Suppressor macrophage treated with lipopolysaccharide for 4 hours (primary cell): Measurements from ENCODE around the gene FUOM.
A peak's percentile ranks its signal among the peaks of the same experiment; 100 is the strongest.
"Not testable (repeated sequence)": the region's sequence is repeated elsewhere in the genome, so short reads cannot be mapped to it uniquely, and the experiment has no call there.

Experiments
- DNase-seq: peaks from one replicate; pipeline ENCODE4 v3.0.0-alpha.2; 2020

The FUOM gene

DNA sequence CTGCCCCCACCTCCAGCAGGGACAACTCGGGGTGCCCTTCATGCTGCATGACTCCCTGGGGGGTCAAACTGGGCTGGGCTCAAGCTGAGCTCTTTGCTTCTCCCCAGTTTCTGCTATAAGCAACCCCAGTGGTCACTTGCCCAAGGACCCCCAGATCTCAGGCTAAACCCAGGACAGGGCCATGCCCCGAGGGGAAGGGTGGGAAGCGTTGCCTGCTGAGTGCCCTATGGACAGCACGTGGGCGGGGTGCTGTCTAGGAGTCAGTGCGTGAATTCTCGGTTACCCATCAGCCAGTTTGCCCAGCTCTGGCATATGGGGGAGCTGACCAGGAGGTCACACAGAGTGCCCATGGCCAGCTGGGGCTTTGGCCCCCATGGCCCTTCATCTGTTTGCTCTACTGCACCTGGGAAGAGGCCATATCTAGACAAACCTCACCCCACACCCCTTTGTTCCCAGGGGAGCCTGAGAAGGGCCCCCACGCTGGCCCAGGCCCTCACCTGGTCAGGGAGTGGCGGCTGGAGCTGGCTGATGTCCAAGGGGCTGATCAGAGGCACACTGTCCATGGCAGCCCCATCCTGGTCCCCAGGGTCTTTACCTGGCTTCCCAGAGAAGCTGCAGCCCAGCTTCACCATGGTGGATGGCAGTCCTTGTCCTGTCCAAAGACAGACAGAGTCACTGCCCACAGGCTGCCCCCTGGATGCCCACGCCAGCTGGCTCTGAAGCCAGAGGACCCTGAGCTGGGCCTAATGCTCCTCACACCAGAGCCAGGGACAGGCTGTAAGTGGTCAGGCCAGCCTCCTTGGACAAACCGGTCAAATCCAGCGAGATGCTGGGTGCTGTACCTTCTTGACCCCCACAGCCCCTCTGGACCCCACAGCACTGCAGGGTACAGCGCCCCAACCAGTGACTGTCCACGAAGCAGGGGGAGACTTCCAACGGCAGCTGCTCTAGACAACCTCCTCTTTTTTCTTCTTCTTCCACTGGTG, 29.2 kb downstream of the FUOM start:
- no peak for DNase-seq

DNA sequence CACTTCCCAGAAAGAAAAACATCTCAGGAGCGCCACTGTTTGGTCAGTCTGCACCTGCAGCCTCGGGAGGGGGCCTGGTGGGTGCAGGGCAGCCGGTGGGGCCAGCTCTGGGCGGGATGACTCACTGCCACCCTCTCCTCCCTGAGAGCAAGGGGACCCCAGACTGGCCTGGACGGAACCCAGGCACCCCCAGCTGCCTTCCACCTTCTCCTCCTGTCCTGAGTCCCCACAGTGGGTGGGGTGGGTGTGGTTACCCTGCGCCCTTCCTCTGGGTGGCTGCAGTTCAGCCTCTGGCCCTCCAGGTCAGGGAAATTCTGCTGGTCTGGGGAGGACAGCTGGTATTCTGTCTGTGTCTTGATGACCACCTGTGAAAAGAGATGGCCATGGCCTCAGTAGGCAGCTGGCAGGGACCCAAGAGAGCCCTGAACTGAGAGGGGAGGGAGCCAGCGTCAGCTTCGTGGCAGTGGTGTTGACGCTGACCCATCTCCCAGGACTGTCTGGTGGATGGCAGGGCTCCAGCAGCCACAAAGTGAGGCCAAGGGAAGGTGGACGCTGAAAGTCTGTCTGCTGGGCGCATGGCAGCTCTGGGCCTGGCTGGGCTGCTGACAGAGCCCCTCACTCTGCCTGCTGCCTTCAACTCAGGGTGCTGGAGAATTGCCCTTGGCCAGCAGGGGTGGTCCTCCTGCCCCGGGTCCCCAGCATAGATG, 30.0 kb downstream of the FUOM start:
- DNase-seq = no peak

DNA sequence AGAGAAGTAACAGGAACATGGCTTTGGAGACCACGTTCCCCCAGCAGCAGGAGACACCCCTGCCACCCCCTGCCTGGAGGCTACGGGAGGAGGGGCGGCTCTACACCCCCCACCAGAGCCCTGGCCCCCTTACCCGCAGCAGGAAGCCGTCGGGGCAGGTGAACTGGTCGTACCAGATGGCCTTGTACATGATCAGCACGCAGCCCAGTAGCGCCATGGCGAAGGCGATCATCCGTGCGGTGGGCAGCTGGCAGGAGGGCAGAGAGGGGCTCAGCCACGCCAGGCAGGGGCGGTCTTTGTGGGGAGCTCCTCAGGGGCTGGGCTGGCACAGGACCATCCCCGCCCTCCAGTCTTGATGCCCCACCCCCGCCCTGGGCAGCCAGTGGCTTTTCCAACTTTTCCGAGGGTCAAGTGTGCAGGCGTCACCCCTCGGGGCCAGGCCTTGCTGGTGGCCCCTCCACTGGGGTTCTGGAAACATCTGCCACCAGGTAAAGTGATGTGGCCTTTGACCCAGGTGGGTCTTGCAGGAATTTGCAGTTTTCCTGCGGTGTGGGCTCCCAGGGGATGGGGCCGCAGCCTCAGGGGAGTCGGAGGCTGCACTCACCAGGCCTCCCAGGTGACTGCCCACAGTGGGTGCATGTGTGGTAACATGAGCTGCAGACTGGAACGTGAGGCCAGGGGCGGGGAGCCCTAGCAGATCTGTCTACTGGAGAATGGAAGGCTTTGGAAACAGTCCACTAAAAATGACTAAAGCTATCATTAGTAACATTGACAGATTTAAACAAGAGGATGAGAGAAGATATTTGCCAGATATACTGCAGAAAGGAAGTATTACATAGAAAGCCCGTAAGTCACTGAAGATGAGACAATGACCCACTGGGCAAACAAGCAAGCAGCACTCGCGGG, 30.8 kb downstream of the FUOM start:
- DNase-seq = no peak

GRCh38 chr10:133326223-133326551, 31.6 kb downstream of the FUOM start:
- no peak for DNase-seq

- DNase-seq = no peak
Measured at GRCh38 chr10:133325440-133326222, 32.2 kb downstream of the FUOM start.

GRCh38 chr10:133324857-133325260, 33.0 kb downstream of the FUOM start:
- DNase-seq = no peak

DNA sequence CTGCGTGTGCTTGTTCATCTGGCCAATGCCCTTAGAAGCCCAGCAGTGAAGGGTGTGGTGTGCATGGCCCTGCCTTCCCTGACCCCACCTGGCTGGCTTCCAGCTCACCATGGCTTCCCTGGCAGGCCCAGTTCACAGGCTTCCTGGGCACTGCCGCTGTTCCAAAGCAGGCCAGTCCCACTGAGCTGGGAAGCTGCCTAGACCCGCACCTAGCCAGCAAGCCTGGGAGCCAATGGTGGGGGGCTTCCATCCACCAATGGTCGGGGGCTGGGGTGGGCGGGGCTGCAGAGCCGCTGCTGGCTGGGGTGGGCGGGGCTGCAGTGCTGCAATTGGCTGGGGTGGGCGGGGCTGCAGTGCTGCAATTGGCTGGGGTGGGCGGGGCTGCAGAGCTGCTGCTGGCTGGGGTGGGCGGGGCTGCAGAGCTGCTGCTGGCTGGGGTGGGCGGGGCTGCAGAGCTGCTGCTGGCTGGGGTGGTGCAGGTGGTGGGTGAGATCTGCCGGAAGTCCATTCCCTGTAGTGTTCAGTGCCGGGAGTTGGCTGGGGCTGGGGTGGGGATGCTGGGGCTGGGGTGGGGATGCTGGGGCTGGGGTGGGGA, 33.5 kb downstream of the FUOM start:
- DNase-seq = peak; percentile 9

DNA sequence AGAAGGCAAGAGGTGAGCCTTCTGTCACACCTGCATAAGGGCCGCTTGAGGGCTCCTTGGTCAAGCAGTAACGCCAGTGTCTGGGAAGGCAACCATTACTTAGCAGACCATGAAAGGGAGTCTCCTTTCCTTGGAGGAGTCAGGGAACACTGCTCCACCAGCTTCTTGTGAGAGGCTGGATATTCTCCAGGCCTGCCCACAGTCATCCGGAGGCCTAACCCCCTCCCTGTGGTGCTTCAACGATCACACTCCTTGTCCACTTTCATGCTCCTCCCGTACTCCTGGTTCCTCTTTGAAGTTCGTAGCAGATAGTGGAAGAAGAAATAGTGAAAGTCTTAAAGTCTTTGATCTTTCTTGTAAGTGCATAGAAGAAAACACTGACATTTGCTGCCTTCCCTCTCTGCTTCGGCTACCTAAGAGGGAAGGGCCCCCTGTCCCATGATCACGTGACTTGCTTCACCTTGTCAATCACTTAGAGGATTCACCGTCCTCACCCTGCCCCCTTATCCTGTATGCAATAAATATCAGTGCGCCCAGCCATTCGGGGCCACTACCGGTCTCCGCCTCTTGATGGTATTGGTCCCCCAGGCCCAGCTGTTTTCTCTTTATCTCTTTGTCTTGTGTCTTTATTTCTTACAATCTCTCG, 35.6 kb downstream of the FUOM start:
- not testable (repeated sequence) for DNase-seq

- not testable (repeated sequence) for DNase-seq
Measured at GRCh38 chr10:133320852-133321422, 36.9 kb downstream of the FUOM start.

GRCh38 chr10:133318494-133319127, 39.2 kb downstream of the FUOM start:
- peak; percentile 80 for DNase-seq

DNA sequence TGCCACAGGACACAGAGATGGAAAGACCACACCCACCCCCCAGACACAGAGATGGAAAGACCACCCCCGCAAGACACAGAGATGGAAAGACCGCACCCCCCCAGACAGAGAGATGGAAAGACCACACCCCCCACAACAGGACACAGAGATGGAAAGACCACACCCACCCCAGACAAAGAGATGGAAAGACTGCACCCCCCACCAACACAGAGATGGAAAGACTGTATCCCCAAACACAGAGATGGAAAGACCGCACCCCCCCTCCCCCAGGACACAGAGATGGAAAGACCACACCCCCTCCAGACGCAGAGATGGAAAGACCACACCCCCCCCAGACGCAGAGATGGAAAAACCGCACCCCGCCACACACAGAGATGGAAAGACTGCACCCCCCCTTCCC, 41.1 kb downstream of the FUOM start:
- no peak for DNase-seq

GRCh38 chr10:133316266-133316665, 41.6 kb downstream of the FUOM start:
- no peak for DNase-seq

- no peak for DNase-seq
Measured at GRCh38 chr10:133315847-133316246, 42.0 kb downstream of the FUOM start.

DNA sequence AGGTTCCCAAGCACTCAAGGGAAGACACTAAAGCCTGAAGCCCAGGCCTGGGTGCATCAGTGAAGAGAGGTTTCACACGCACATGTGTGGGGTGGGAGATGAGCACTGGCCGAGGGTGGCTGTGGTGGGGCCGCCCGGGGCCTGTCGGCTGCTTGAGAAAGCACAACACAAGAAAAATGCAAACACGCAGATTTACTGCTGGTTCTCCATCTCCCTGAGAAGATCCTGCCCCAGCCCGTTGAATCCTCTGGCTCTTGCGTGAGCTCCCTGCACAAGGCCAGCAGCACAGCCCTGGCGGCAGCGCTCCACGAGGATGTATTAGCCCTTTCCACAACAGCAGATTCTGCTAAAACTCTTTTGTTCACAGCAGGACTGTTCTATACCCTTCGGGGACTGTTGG, 42.9 kb downstream of the FUOM start:
- no peak for DNase-seq

GRCh38 chr10:133313192-133313591, 44.6 kb downstream of the FUOM start:
- DNase-seq = no peak

DNA sequence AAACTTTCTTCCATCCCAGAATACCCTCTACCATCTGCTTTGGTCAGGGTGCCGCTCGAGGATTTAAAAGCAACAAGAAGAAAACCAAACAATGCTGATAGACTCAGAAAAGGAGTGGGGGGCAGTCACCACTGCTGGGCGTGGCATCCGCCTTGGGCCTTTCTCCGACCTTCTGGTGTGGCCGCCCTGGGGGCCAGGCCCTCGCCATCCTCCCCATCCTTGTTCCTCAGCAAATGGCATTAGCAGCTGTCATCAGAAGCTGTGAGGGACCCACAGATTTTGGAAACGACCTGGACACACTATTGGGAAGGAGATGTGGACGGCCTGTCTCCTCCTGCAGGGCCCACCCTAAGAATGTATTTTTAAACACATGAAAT, 45.1 kb downstream of the FUOM start:
- DNase-seq = no peak

DNA sequence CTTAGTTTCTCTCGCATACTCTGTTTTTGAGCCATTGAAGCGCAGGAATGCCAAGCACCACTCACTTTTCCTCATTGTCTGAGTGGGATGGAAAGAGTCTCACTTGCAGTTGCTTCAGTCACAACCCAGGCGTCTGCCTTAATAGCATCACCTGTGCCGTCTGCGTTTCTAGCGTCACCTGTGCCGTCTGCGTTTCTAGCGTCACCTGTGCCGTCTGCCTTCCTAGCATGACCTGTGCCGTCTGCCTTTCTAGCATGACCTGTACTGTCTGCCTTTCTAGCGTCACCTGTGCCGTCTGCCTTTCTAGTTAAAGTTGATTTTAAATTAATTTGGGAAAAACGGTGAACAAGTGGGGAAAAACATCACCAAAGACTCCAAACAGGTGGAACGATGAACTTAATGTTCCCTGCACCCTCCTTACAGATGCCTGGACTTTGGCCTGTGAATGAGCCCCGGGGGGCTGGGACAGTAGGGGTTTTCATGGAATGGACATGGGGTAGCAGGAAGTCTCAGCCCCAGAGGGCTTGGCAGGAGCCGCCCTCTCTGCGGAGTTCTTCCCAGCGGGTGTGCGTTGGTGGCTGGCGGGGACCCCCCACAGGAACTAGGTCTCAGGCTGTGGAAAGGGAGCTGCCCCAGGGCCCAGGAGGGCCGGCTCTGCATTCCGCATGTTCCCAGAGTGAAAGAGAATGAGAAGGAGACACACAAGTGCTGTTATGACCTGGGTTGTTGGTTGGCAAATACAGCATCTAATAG, 45.6 kb downstream of the FUOM start:
- no peak for DNase-seq

GRCh38 chr10:133311570-133311969, 46.2 kb downstream of the FUOM start:
- no peak for DNase-seq

DNA sequence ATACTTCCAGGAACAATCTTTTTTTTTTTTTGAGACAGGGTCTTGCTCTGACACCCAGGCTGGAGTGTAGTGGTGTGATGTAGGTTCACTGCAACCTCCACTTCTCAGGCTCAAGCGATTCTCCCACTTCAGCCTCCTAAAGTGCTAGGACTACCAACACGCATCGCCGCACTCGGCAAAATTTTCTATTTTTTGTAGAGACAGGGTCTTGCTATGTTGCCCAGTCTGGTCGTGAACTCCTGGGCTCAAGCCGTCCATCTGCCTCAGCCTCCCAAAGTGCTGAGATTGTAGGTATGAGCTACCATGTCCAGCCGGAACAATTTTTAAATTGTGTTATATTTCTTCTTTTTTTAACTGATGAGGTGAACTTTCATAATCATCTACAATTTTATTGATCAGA, 47.0 kb downstream of the FUOM start:
- DNase-seq = no peak

- DNase-seq = no peak
Measured at GRCh38 chr10:133310399-133310755, 47.4 kb downstream of the FUOM start.
